ENCODE measurements around the gene CLDN18. TPM values are rescaled to one million over a fixed set of nuclear protein-coding genes. Genes with fewer than 3 reads are reported as not detected.

The CLDN18 gene
- total and polyA plus RNA-seq, 2 experiments from 2014 or later = 0.19 TPM; not detected in 1

GRCh38 chr3:137988152-137988551 lies 21.8 kb upstream of the CLDN18 start:
- no peaks in the 10 kb centered on the region for H3K4me1 Mint-ChIP-seq
- no peaks in the 10 kb centered on the region for H3K27me3 ChIP-seq (ENCODE audit: insufficient read depth)
- peaks cover 2% of the 10 kb centered on the region for H3K27me3 Mint-ChIP-seq (ENCODE audit: insufficient read depth, low read depth, poor library complexity)

More at GRCh38 chr3:137988152-137988551, 21.8 kb upstream of the CLDN18 start:
- Histone ChIP-seq H3K9me2 (ENCODE audit: insufficient read depth) (no peaks in the 10 kb centered on the region; the same call in 1 of the 2 replicates), H2AFZ (no peak overlapping the region), H4K20me1 (replicated peaks; ENCODE audit: insufficient read depth) (no peaks in the 10 kb centered on the region), H3K4me1 (ENCODE audit: insufficient read depth) (no peaks in the 10 kb centered on the region), H3K36me3 (ENCODE audit: insufficient read depth) (no peaks in the 10 kb centered on the region), H3F3A (replicated peaks; ENCODE audit: low read depth) (no peaks in the 10 kb centered on the region), H3K79me2 (replicated peaks; ENCODE audit: insufficient read depth) (no peaks in the 10 kb centered on the region), H3K27ac (ENCODE audit: low read depth) (no peak overlapping the region), H3K4me3 (no peak overlapping the region), H3K4me2 (no peak overlapping the region)
- TF ChIP-seq CTCF (conservative IDR thresholded peaks at IDR 0.05; ENCODE audit: low read depth in 2 of 2) (no peak), REST (IDR thresholded peaks at IDR 0.05; ENCODE audit: unreplicated experiment) (no peak), CREB1 (CRISPR knock-in tag; IDR thresholded peaks at IDR 0.05; ENCODE audit: low read depth) (no peak), ZNF331 (CRISPR knock-in tag; IDR thresholded peaks at IDR 0.05; ENCODE audit: low read depth) (no peak), ZNF462 (CRISPR knock-in tag; IDR thresholded peaks at IDR 0.05) (no peak), POLR2AphosphoS5 (IDR thresholded peaks at IDR 0.05; ENCODE audit: low read depth) (no peak), JUNB (IDR thresholded peaks at IDR 0.05; ENCODE audit: unreplicated experiment) (no peak), ZNF114 (CRISPR knock-in tag; IDR thresholded peaks at IDR 0.05) (no peak), EZH2 (IDR thresholded peaks at IDR 0.05; ENCODE audit: low read depth, unreplicated experiment) (no peak), EZH2phosphoT487 (IDR thresholded peaks at IDR 0.05; ENCODE audit: unreplicated experiment) (no peak), ETS1 (IDR thresholded peaks at IDR 0.05) (no peak), NANOG (IDR thresholded peaks at IDR 0.05; ENCODE audit: borderline replicate concordance) (no peak), STAT1 (IDR thresholded peaks at IDR 0.05; ENCODE audit: unreplicated experiment) (no peak)
- Mint-ChIP-seq H3K27ac (no peak overlapping the region), H3K36me3 (ENCODE audit: low read depth) (no peaks in the 10 kb centered on the region), H3K4me3 (no peak overlapping the region), H3K9me3 (no peaks in the 10 kb centered on the region; the same call in 2 of the 3 replicates)
- no peak for ATAC-seq
- DNase-seq (ENCODE audit: low spot score) = no peak
